Fibroblast of villous mesenchyme (primary cell): ENCODE data around the gene E2F1. TPM values are rescaled to one million over a fixed set of nuclear protein-coding genes. Genes with fewer than 3 reads are reported as not detected.

Experiments
- DNase-seq: peaks from one replicate; pipeline ENCODE4 v3.0.0-alpha.2; 2010; ENCODE audit warnings: low read depth
- H3K4me3 ChIP-seq: 2 replicates; pipeline ENCODE4 v1.5.1; 2011; ENCODE audit warnings: low read depth, mild to moderate bottlenecking, low read length
- CTCF ChIP-seq: IDR thresholded peaks from 2 replicates; pipeline ENCODE4 v1.5.1; 2012; ENCODE audit warnings: low read depth, mild to moderate bottlenecking, low read length; ENCODE audit not compliant: insufficient read depth
- total RNA-seq: library from RNA; depleted of rRNA; stranded (reverse); fragments of >200 nt; gene quantifications from 2 replicates; pipeline ENCODE4 v1.2.3, GENCODE V29; 2012

E2F1 gene
- total RNA-seq, 1 donor = 7.3 TPM

DNA sequence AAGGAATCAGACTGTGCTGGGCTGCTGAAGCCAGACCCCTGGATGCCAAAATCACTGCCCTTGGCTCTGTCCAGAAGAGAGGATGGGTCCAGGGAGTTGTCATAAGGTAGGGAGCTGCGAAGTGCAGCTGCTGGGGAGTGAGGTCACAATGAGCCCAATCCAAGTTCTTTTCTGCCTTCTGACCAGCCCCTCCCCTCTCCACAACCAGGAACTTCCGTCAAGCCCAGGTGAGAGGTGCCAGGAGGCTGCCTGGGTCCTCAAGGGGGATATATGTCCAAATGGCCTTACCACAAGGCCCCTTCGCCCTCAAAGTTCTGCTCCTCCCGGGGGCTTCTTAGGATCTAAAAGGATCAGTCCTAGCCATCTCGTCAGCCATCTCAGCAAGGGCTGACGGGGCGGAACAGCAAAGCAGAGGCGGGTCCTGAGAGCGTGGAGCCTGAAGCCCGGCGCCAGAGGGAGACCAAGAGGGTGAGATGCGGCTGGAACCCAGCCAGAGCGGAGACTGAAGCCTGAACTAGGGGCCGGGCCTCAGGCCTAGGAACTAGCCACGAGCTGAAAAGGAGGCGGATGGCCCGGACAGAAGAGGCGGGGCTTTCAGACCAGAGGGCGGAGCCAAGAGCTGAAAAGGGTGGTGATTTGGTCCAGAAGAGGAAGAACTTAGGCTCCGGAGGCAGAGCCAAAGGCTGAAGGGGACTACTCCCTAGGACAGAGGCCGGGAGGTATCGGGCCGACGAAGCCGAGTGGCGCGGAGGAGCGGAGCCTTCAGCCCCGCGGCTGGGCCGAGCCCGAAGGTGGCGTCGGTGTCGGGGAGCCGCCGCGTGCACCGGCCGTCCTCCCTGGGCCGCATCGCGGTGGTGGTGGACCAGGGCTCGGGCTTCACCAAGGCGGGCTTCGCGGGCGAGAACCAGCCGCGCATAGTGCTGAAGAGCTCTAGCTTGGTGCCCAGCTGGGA lies 19.6 kb downstream of the E2F1 start, which contains the start of gene ACTL10:
TSS of gene ACTL10 (plus strand) at position 651 of the 952 bp plus-strand sequence. CDS start 555 bp downstream, outside the sequence.
- peak; percentile 33 for TF ChIP-seq CTCF
- peak within 1 kb of the TSS; percentile 50 for H3K4me3 ChIP-seq
- peak; percentile 97 for DNase-seq

GRCh38 chr20:33664762-33665144 lies 21.4 kb downstream of the E2F1 start:
- H3K4me3 ChIP-seq = no peak overlapping the region
- DNase-seq = no peak
- TF ChIP-seq CTCF = no peak

DNA sequence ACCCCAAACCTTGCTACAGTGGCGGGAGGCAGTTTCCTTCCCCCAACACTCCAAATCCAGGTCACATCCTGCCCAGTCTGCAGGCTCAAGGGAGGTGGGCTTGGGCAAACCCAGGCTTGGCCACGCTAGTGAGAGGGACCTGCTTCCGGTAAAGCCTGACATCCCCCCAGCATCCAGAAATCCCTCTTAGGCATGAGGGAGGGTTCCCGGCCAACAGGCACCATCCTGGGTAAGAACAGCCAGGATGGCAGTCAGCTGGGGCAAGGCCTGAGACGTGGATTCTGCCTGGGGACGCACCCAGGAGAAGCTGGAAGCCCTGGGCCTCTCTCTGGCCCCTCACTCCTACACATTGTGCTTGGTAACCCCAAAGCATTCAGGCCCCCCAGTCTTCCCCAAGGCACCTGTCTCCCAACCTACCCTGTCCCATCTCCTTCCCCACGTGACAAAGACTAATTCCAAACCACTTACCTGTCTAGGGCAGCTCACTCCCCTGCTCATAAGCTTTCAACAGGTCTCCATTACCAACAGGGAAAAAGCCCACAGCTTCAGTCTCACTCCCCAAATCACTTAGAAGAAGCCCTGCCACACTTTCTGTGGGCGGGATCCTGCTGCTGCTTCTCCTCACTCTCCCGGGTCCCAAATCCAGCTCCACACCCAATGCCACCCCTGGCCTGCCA lies 22.0 kb downstream of the E2F1 start:
- H3K4me3 ChIP-seq = peak overlapping the region; percentile 83
- no peak for TF ChIP-seq CTCF

DNA sequence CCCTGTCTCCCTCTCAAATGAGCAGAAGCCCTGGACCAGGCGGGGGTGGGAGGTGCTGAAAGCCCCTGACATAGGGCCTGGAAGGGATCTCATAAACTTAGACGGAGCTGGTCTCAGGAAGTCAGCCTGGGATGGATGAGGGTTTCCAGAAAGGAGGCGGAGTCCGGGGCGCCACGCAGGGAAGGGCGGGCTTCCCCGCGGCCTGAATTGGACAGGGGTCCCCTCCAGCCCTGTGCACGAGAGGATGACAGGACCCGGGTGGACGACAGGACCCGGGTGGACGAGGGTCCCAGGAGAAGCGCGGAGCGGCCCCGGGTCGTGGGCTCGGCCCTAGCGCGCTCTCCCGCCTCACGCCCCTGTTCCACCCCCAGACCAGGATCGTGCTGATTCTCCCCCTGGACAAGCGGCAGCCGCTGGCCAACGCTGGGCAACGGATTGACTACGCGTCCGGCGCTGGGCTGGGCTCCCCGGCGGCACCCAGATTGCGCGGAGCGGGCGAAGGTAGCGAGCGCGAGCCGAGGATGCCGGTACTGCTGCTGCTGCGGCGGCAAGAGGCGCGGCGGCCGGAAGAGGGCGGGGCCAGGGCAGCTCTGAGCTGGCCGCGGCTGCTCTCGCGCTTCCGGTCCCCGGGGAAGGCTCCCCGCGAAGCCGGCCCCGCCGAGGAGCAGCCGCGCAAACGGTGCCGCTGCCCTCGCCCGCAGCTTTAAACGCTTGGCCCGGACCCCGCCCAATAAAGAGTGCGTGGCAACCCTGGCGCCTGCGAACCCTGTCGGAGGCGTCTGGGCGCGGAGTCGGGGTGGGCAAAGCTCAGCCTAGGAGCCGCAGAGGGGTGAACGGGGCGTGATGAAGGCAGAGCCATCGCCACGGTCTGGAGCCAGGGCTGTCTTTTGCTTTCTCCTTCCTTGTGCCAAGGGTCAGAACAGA lies 22.8 kb downstream of the E2F1 start:
- peak overlapping the region; percentile 83 for H3K4me3 ChIP-seq
- TF ChIP-seq CTCF = no peak
- DNase-seq = peak; percentile 72

More for the DNA sequence above, 22.0 kb downstream of the E2F1 start:
- DNase-seq = no peak

DNA sequence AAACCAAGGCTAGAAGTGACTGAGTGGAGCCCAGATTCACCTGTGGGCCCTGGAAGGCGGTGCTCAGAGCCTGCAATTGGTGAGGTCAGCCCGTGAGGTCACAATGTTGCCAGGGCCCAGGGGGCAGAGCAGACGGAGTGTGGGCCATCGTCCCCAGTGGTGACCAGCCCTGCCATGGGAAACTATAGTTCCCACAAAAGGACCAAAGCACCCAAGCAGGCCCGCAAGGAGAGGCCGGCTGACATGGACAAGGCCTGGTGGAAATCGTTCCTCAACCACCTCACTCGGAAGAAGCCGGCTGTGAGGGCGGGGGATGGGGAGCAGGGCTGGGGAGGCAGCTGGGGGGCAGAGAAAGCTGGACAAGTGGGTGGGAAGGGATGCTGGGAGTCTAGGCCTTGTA lies 24.0 kb downstream of the E2F1 start, which contains the start of gene C20orf144:
TSS of gene C20orf144 (plus strand) at position 156 of the 400 bp plus-strand sequence. CDS start at position 175, 19 bp downstream.
- TF ChIP-seq CTCF = no peak
- DNase-seq = no peak
- H3K4me3 ChIP-seq = peak within 1 kb of the TSS; percentile 83

DNA sequence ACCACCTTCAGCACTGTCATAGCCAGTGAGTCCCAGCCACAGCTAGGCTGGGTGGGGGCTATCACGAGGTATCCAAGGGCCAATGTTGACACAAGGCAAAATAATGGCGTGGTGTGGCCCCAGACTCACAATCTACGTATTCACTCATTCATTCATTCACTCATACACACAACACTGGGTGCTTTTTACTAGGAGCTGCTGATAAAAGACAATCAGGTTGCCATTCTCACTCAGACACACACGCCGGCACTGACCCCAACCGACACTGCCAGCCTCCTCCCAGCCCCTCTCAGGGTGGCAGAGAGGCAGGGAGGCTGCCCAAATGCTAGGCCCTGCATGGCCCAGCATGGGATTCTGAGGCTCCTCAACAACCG lies 25.5 kb downstream of the E2F1 start:
- DNase-seq = no peak
- H3K4me3 ChIP-seq = no peak overlapping the region
- no peak for TF ChIP-seq CTCF
